K562 (cell line): ENCODE measurements around the gene NUDT15. TPM values are rescaled to one million over a fixed set of nuclear protein-coding genes. Genes with fewer than 3 reads are reported as not detected.

Experiments used
- ATAC-seq: fragments of 200-7000 bp; cut with Tn5 transposase; 3 replicates; pipeline ENCODE4 v1.9.1; 2020; ENCODE audit warnings: moderate library complexity
- BruUV-seq: library from RNA; stranded (reverse); fragments of 400-500 nt; replicated peaks from 2 replicates; lab custom pipeline; 2021; lab: Mats Ljungman, UMichigan
- CTCF ChIA-PET: fragments of 300-600 bp; formaldehyde crosslinking; extraction: SDS; loops from one replicate; lab custom pipeline; 2021; ENCODE audit warnings: low intra/inter-chr PET ratio; lab: Yijun Ruan, JAX
- POLR2A ChIA-PET: fragments of 300-600, 350-650 bp; sonication (Branson Sonifier 250); formaldehyde crosslinking; extraction: SDS; loops from one replicate; lab custom pipeline; 2021; ENCODE audit warnings: antibody characterized with exemption, inconsistent platforms; lab: Yijun Ruan, JAX
- DNase-seq, 4 experiments: peaks; one replicate each; pipeline versions ENCODE4 v3.0.0 to v3.0.0-alpha.2; 2011 to 2018; ENCODE audit warnings: low spot score in 3 of 4, mixed read lengths in 3 of 4; ENCODE audit errors: extremely low read depth in 1 of 4
- FAIRE-seq: peaks from 2 replicates; lab custom pipeline; 2011; peaks lifted over from hg19 to GRCh38; lab: Jason Lieb, UNC
- H2AFZ ChIP-seq: 2 replicates; pipeline ENCODE4 v1.6.0; 2011; ENCODE audit warnings: low read depth, low read length, control low read depth, inconsistent platforms
- H3K27ac ChIP-seq: fragments of 200-600 bp; 3 replicates; pipeline ENCODE4 v1.8.0; 2011; ENCODE audit warnings: low read depth, mild to moderate bottlenecking, control low read depth, inconsistent platforms, low read length, moderate library complexity, mixed read lengths; ENCODE audit errors: extremely low read depth
- H3K27me3 ChIP-seq, 2 experiments: fragments of 300-600 bp in 1 of 2; 2 replicates in 1 of 2; 3 replicates in 1 of 2; pipeline versions ENCODE4 v1.6.0 to v1.8.0; 2011; ENCODE audit warnings: inconsistent platforms in 2 of 2, low read length in 2 of 2, mild to moderate bottlenecking in 1 of 2, mixed read lengths in 1 of 2, moderate library complexity in 1 of 2; ENCODE audit not compliant: control insufficient read depth in 2 of 2, insufficient read depth in 2 of 2
- H3K36me3 ChIP-seq: fragments of 300-600 bp; 3 replicates; pipeline ENCODE4 v1.8.0; 2011; ENCODE audit warnings: mild to moderate bottlenecking, low read length, inconsistent platforms; ENCODE audit not compliant: control insufficient read depth, insufficient read depth
- H3K4me1 ChIP-seq, 2 experiments: fragments of 200-600 bp in 1 of 2; replicated peaks in 1 of 2; 2 replicates in 1 of 2; 3 replicates in 1 of 2; pipeline versions ENCODE4 v1.5.1 to v1.8.0; 2011; ENCODE audit warnings: inconsistent platforms in 2 of 2, low read length in 2 of 2, mild to moderate bottlenecking in 1 of 2, mixed read lengths in 1 of 2, moderate library complexity in 1 of 2; ENCODE audit not compliant: control insufficient read depth in 2 of 2, insufficient read depth in 2 of 2
- H3K4me2 ChIP-seq: 2 replicates; pipeline ENCODE4 v1.6.1; 2011; ENCODE audit warnings: low read length, control low read depth, inconsistent platforms, mixed read lengths; ENCODE audit not compliant: insufficient read depth
- H3K4me3 ChIP-seq: fragments of 200-600 bp; sonication (generic), shearing (Covaris generic); 2 replicates; pipeline ENCODE4 v1.5.1; 2016; ENCODE audit warnings: control low read depth, inconsistent platforms
- H3K79me2 ChIP-seq: fragments of 200-600 bp; 3 replicates; pipeline ENCODE4 v1.8.0; 2011; ENCODE audit warnings: low read length, inconsistent platforms; ENCODE audit not compliant: control insufficient read depth, insufficient read depth
- H3K9ac ChIP-seq, 2 experiments: 2 replicates each; pipeline versions ENCODE4 v1.6.0 to v1.6.1; 2011; ENCODE audit warnings: low read depth in 2 of 2, low read length in 2 of 2, control low read depth in 1 of 2, inconsistent platforms in 1 of 2, mild to moderate bottlenecking in 1 of 2, mixed read lengths in 1 of 2; ENCODE audit not compliant: insufficient read depth in 1 of 2
- H3K9me1 ChIP-seq: one replicate; pipeline ENCODE4 v1.6.0; 2011; ENCODE audit warnings: inconsistent platforms, mild to moderate bottlenecking, low read length, moderate library complexity; ENCODE audit not compliant: control insufficient read depth, insufficient read depth
- H3K9me3 ChIP-seq: replicated peaks from 2 replicates; pipeline ENCODE4 v1.5.1; 2011; ENCODE audit warnings: low read depth, low read length, inconsistent platforms; ENCODE audit not compliant: control insufficient read depth, insufficient read depth
- H4K20me1 ChIP-seq: replicated peaks from 2 replicates; pipeline ENCODE4 v1.6.1; 2011; ENCODE audit warnings: low read length, inconsistent platforms, mixed read lengths; ENCODE audit not compliant: control insufficient read depth, insufficient read depth
- CEBPG ChIP-seq, 3 experiments: fragments of 200-800 bp in 1 of 3; sonication (Bioruptor generic) in 1 of 3; sonication (generic) in 1 of 3; formaldehyde crosslinking in 1 of 3; IDR thresholded peaks in 2 of 3; conservative IDR thresholded peaks in 1 of 3; 2 replicates each; pipeline versions ENCODE4 v1.6.1 to v1.8.0; 2016 to 2022; ENCODE audit warnings: missing compliant biosample characterization in 2 of 3, missing genetic modification characterization in 2 of 3, mild to moderate bottlenecking in 1 of 3, missing genetic modification reagents in 1 of 3
- E2F8 ChIP-seq: fragments of 450-650 bp; IDR thresholded peaks from 2 replicates; pipeline ENCODE4 v1.7.1; 2018; ENCODE audit warnings: mild to moderate bottlenecking, low read depth; ENCODE audit not compliant: partially characterized antibody
- EWSR1 ChIP-seq: fragments of 450-650 bp; IDR thresholded peaks from 2 replicates; pipeline ENCODE4 v1.6.1; 2018; ENCODE audit warnings: borderline replicate concordance, mild to moderate bottlenecking, low read depth, moderate library complexity; ENCODE audit not compliant: partially characterized antibody
- GTF2E2 ChIP-seq: fragments of 200-800 bp; sonication (Bioruptor generic); IDR thresholded peaks from 2 replicates; pipeline ENCODE4 v1.6.1; 2016; ENCODE audit warnings: missing genetic modification characterization, missing compliant biosample characterization
- KLF6 ChIP-seq: fragments of 250-450 bp; sonication (Bioruptor Pico); IDR thresholded peaks from 2 replicates; pipeline ENCODE4 v1.4.0; 2020; ENCODE audit warnings: mild to moderate bottlenecking, moderate library complexity, borderline replicate concordance
- MCM5 ChIP-seq: fragments of 450-650 bp; IDR thresholded peaks from 2 replicates; pipeline ENCODE4 v1.6.1; 2016; ENCODE audit warnings: low read depth
- NR2C1 ChIP-seq, 2 experiments: fragments of 450-650 bp; IDR thresholded peaks; 2 replicates each; pipeline ENCODE4 v1.6.1; 2017; ENCODE audit warnings: mild to moderate bottlenecking in 2 of 2, antibody characterized with exemption in 1 of 2, inconsistent platforms in 1 of 2, missing compliant biosample characterization in 1 of 2, missing genetic modification characterization in 1 of 2
- NR3C1 ChIP-seq: sonication (generic); formaldehyde crosslinking; IDR thresholded peaks from 2 replicates; pipeline ENCODE4 v1.8.1; 2022; ENCODE audit warnings: missing genetic modification reagents
- RB1 ChIP-seq: fragments of 450-650 bp; IDR thresholded peaks from 2 replicates; pipeline ENCODE4 v1.6.1; 2017; ENCODE audit warnings: low read depth, mild to moderate bottlenecking
- SPI1 ChIP-seq: IDR thresholded peaks from 2 replicates; pipeline ENCODE4 v1.6.1; 2011; ENCODE audit warnings: low read depth, low read length, control low read depth, borderline replicate concordance
- TSC22D4 ChIP-seq: fragments of 450-650 bp; IDR thresholded peaks from 2 replicates; pipeline ENCODE4 v1.6.1; 2016; ENCODE audit warnings: missing genetic modification characterization, missing biosample characterization, control low read depth
- XRCC3 ChIP-seq: fragments of 450-650 bp; IDR thresholded peaks from 2 replicates; pipeline ENCODE4 v1.6.1; 2017; ENCODE audit warnings: mild to moderate bottlenecking, moderate library complexity
- ZNF184 ChIP-seq: sonication (generic); formaldehyde crosslinking; IDR thresholded peaks from 2 replicates; pipeline ENCODE4 v1.5.0; 2020; ENCODE audit warnings: missing genetic modification reagents
- ZNF41 ChIP-seq: fragments of 250-450 bp; sonication (Bioruptor Pico); conservative IDR thresholded peaks from 2 replicates; pipeline ENCODE4 v1.4.0; 2020; ENCODE audit warnings: mild to moderate bottlenecking
- ZNF668 ChIP-seq: fragments of 250-450 bp; sonication (Bioruptor Pico); IDR thresholded peaks from 2 replicates; pipeline ENCODE4 v1.8.0; 2022; ENCODE audit warnings: mild to moderate bottlenecking, inconsistent platforms
- WGBS: fragments of 100-300 bp; shearing (Covaris generic); methylation state at CpG from one replicate; pipeline ENCODE4 v1.1.6; 2016; ENCODE audit warnings: low coverage, mixed read lengths; ENCODE audit not compliant: insufficient coverage; ENCODE audit errors: missing lambda C conversion rate; 5-methylcytosine and 5-hydroxymethylcytosine counted together
- in situ Hi-C: fragments of 300-500 bp; cut with MboI; formaldehyde crosslinking; loops from 4 replicates; pipeline ENCODE4 v1.15.0; 2018; ENCODE audit warnings: inconsistent platforms, mixed read lengths
- intact Hi-C: fragments of 100-400 bp; cut with micrococcal nuclease; formaldehyde crosslinking; loops from 2 replicates; pipeline ENCODE4 v1.14.2; 2022
- polyA plus RNA-seq, 8 experiments: library from polyadenylated mRNA; depleted of rRNA in 4 of 8; stranded (reverse) in 5 of 8; unstranded in 3 of 8; fragments of >200 nt; fragmentation: Nextera tagmentation in 2 of 8; fragmentation: Illumina TruSeq in 1 of 8; extraction: Ambion mirVana in 2 of 8; extraction: Trizol in 1 of 8; gene quantifications; 2 replicates each; pipeline versions ENCODE4 v1.2.1 to v1.2.3, GENCODE V29; 2011 to 2014; ENCODE audit warnings: inconsistent platforms in 1 of 8, missing spikeins in 1 of 8
- total RNA-seq, 7 experiments: library from RNA; depleted of rRNA in 6 of 7; stranded (reverse); fragments of >200 nt in 6 of 7; fragmentation: Illumina TruSeq in 2 of 7; extraction: Trizol in 2 of 7; gene quantifications; 2 replicates each; pipeline versions ENCODE4 v1.2.1 to v1.2.3, GENCODE V29; 2011 to 2021; ENCODE audit warnings: low replicate concordance in 1 of 7
- TF ChIP-seq, protein P1 (sequence below): fragments of 450-650 bp; IDR thresholded peaks from 2 replicates; pipeline ENCODE4 v1.6.1; 2017; ENCODE audit warnings: antibody characterized with exemption, mild to moderate bottlenecking

NUDT15 gene
- total and polyA plus RNA-seq, 9 of the 15 experiments (the other 6 are each of a cell fraction or from before 2014, with no cell fraction given): 14.2 to 26.9 (median 21.6) TPM

DNA sequence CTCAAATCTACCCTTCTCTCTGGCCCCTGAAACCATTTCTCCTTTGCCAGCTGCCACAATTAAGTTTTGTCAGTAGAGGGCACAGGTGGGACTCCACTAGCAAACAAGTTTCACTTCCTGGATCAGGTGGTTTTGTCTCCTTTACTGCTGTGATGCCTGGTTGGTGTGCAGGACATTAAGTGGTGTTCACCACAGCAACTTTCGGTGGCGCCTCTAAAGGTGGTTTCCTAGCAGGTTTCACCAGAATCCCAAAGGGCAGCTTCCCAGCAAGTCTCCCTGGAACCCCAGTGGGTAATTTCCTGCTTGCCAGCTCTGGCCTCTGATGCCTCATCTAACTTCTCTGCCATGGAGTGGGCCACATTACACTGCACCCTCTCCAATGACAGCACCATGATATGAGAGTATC, 40.7 kb downstream of the NUDT15 start:
- H3K4me3 ChIP-seq: no peak overlapping the region
- H3K9ac ChIP-seq: no peak overlapping the region
- FAIRE-seq: no peak
- H3K79me2 ChIP-seq: no peaks in the 10 kb centered on the region
- BruUV-seq: no TSS peak
- no peaks in the 10 kb centered on the region for H4K20me1 ChIP-seq
- no peak for DNase-seq
- no peak overlapping the region for H3K27ac ChIP-seq
- H3K4me2 ChIP-seq: no peak overlapping the region
- peaks cover 85% of the 10 kb centered on the region for H3K36me3 ChIP-seq
- WGBS: 50% methylated on average over 2 of the region's 2 CpGs
- in situ Hi-C loops (no loop called here), intact Hi-C loops (no loop called here)
- no peaks in the 10 kb centered on the region for H3K27me3 ChIP-seq
- TF ChIP-seq NR2C1 (IDR thresholded peaks at IDR 0.05) (no peak), NR2C1 (tag; IDR thresholded peaks at IDR 0.05) (no peak), E2F8 (no peak), GTF2E2 (no peak), KLF6 (no peak), XRCC3 (no peak), ZNF184 (CRISPR knock-in tag) (no peak), RB1 (no peak), ZNF41 (no peak), CEBPG (CRISPR knock-in tag; IDR thresholded peaks at IDR 0.05) (no peak), CEBPG (tag; conservative IDR thresholded peaks at IDR 0.05 in 1 of 2, IDR thresholded peaks at IDR 0.05 in 1 of 2) (no peak), MCM5 (no peak), SPI1 (no peak), TSC22D4 (tag) (no peak), EWSR1 (no peak), ZNF668 (no peak), NR3C1 (CRISPR knock-in tag) (no peak)
- TF ChIP-seq, protein P1, sequence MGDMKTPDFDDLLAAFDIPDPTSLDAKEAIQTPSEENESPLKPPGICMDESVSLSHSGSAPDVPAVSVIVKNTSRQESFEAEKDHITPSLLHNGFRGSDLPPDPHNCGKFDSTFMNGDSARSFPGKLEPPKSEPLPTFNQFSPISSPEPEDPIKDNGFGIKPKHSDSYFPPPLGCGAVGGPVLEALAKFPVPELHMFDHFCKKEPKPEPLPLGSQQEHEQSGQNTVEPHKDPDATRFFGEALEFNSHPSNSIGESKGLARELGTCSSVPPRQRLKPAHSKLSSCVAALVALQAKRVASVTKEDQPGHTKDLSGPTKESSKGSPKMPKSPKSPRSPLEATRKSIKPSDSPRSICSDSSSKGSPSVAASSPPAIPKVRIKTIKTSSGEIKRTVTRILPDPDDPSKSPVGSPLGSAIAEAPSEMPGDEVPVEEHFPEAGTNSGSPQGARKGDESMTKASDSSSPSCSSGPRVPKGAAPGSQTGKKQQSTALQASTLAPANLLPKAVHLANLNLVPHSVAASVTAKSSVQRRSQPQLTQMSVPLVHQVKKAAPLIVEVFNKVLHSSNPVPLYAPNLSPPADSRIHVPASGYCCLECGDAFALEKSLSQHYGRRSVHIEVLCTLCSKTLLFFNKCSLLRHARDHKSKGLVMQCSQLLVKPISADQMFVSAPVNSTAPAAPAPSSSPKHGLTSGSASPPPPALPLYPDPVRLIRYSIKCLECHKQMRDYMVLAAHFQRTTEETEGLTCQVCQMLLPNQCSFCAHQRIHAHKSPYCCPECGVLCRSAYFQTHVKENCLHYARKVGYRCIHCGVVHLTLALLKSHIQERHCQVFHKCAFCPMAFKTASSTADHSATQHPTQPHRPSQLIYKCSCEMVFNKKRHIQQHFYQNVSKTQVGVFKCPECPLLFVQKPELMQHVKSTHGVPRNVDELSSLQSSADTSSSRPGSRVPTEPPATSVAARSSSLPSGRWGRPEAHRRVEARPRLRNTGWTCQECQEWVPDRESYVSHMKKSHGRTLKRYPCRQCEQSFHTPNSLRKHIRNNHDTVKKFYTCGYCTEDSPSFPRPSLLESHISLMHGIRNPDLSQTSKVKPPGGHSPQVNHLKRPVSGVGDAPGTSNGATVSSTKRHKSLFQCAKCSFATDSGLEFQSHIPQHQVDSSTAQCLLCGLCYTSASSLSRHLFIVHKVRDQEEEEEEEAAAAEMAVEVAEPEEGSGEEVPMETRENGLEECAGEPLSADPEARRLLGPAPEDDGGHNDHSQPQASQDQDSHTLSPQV: no peak
- H2AFZ ChIP-seq: no peak overlapping the region
- H3K4me1 ChIP-seq: no peaks in the 10 kb centered on the region
- ChIA-PET CTCF (no interaction called here), POLR2A (interaction anchor here (0.6 kb wide), 1 partner anchor 10 kb away, joined by 4 read pairs; no protein-coding TSS in a partner anchor)
- no peak for ATAC-seq
- no peaks in the 10 kb centered on the region; the same call in 1 of the 2 replicates for H3K9me3 ChIP-seq
- H3K9me1 ChIP-seq: no peaks in the 10 kb centered on the region
